GM18867 (cell line): ENCODE measurements around the gene BCAR3.
"Not testable (repeated sequence)": the region's sequence is repeated elsewhere in the genome, so short reads cannot be mapped to it uniquely, and the experiment has no call there.

Experiments used
- ATAC-seq: cut with Tn5 transposase; IDR thresholded peaks from one replicate; pipeline ENCODE4 v1.9.1; 2021; ENCODE audit warnings: mild to moderate bottlenecking, moderate library complexity; ENCODE audit not compliant: unreplicated experiment

BCAR3 gene

GRCh38 chr1:93600663-93601062, 81.0 kb downstream of the BCAR3 start:
- no peak for ATAC-seq

- ATAC-seq = no peak
Measured at GRCh38 chr1:93599479-93599878, 82.2 kb downstream of the BCAR3 start.

- ATAC-seq = no peak
Measured at GRCh38 chr1:93598861-93599439, 82.7 kb downstream of the BCAR3 start.

GRCh38 chr1:93598396-93598795, 83.2 kb downstream of the BCAR3 start:
- ATAC-seq = no peak

GRCh38 chr1:93597709-93598108, 83.9 kb downstream of the BCAR3 start:
- no peak for ATAC-seq

- no peak for ATAC-seq
Measured at GRCh38 chr1:93596329-93597089, 85.1 kb downstream of the BCAR3 start.

GRCh38 chr1:93595743-93596142, 85.9 kb downstream of the BCAR3 start:
- ATAC-seq = no peak

GRCh38 chr1:93595266-93595665, 86.4 kb downstream of the BCAR3 start:
- ATAC-seq = no peak

GRCh38 chr1:93594603-93594880, 87.1 kb downstream of the BCAR3 start:
- ATAC-seq = no peak

- no peak for ATAC-seq
Measured at GRCh38 chr1:93593854-93594602, 87.6 kb downstream of the BCAR3 start.

GRCh38 chr1:93592551-93592949, 89.1 kb downstream of the BCAR3 start:
- ATAC-seq = no peak

- ATAC-seq = no peak
Measured at GRCh38 chr1:93591676-93592550, 89.7 kb downstream of the BCAR3 start.

GRCh38 chr1:93591291-93591675, 90.4 kb downstream of the BCAR3 start:
- not testable (repeated sequence) for ATAC-seq

GRCh38 chr1:93588955-93589354, 92.7 kb downstream of the BCAR3 start:
- ATAC-seq = no peak

GRCh38 chr1:93588206-93588605, 93.4 kb downstream of the BCAR3 start:
- ATAC-seq = no peak

- ATAC-seq = no peak
Measured at GRCh38 chr1:93587354-93587753, 94.3 kb downstream of the BCAR3 start.

- ATAC-seq = no peak
Measured at GRCh38 chr1:93585059-93585966, 96.3 kb downstream of the BCAR3 start.

- no peak for ATAC-seq
Measured at GRCh38 chr1:93584261-93585003, 97.2 kb downstream of the BCAR3 start.
